H1 (cell line): ENCODE measurements around the gene SYPL1. TPM values are rescaled to one million over a fixed set of nuclear protein-coding genes. Genes with fewer than 3 reads are reported as not detected.

Source experiments
- CTCF ChIA-PET: fragments of 300-600 bp; sonication (Branson Sonifier 250); formaldehyde crosslinking; loops from one replicate; lab custom pipeline; 2021; ENCODE audit not compliant: partially characterized antibody; lab: Charles Lee
- POLR2A ChIA-PET: fragments of 300-600 bp; sonication (Branson Sonifier 250); formaldehyde crosslinking; loops from one replicate; lab custom pipeline; 2021; ENCODE audit warnings: inconsistent platforms; ENCODE audit not compliant: partially characterized antibody; lab: Charles Lee
- DNase-seq, 2 experiments: peaks; one replicate each; pipeline versions ENCODE4 v3.0.0 to v3.0.0-alpha.2; 2010 to 2022; ENCODE audit warnings: low spot score in 2 of 2, low read depth in 1 of 2, mixed read lengths in 1 of 2
- FAIRE-seq: peaks from 2 replicates; lab custom pipeline; 2011; peaks lifted over from hg19 to GRCh38; lab: Jason Lieb, UNC
- H2AFZ ChIP-seq: 2 replicates; pipeline ENCODE4 v1.8.1; 2012; ENCODE audit warnings: low read length, inconsistent platforms
- H2AK5ac ChIP-seq: 2 replicates; pipeline ENCODE4 v1.6.1; 2013; ENCODE audit warnings: low read depth, low read length
- H2BK120ac ChIP-seq: replicated peaks from 2 replicates; pipeline ENCODE3; 2013; ENCODE audit warnings: low read depth, low read length, inconsistent platforms
- H2BK12ac ChIP-seq: 2 replicates; pipeline ENCODE4 v1.6.1; 2013; ENCODE audit warnings: low read depth, low read length
- H2BK15ac ChIP-seq: 2 replicates; pipeline ENCODE4 v1.6.1; 2013; ENCODE audit warnings: low read length
- H2BK20ac ChIP-seq: 2 replicates; pipeline ENCODE4 v1.6.1; 2013; ENCODE audit warnings: low read length
- H2BK5ac ChIP-seq: 2 replicates; pipeline ENCODE4 v1.6.1; 2013; ENCODE audit warnings: low read depth, low read length
- H3K14ac ChIP-seq: 2 replicates; pipeline ENCODE4 v1.6.1; 2013; ENCODE audit warnings: inconsistent platforms; ENCODE audit not compliant: insufficient read length
- H3K18ac ChIP-seq: 2 replicates; pipeline ENCODE4 v1.6.1; 2013; ENCODE audit warnings: low read length; ENCODE audit errors: extremely low read depth
- H3K23ac ChIP-seq: 2 replicates; pipeline ENCODE4 v1.6.1; 2013; ENCODE audit warnings: inconsistent platforms; ENCODE audit not compliant: insufficient read length
- H3K23me2 ChIP-seq: 2 replicates; pipeline ENCODE4 v1.6.1; 2013; ENCODE audit warnings: low read depth, low read length
- H3K27ac ChIP-seq: 2 replicates; pipeline ENCODE4 v1.6.1; 2011; ENCODE audit warnings: low read depth, low read length, inconsistent platforms
- H3K27me3 ChIP-seq, 4 experiments: replicated peaks in 1 of 4; 1 replicate in 1 of 4; 2 replicates in 3 of 4; pipeline versions ENCODE4 v1.6.1 to v1.8.1; 2011 to 2013; ENCODE audit warnings: low read length in 3 of 4, mild to moderate bottlenecking in 3 of 4, inconsistent platforms in 2 of 4, mixed read lengths in 2 of 4, moderate library complexity in 1 of 4; ENCODE audit not compliant: control insufficient read depth in 3 of 4, insufficient read depth in 3 of 4; ENCODE audit errors: extremely low read depth in 1 of 4
- H3K36me3 ChIP-seq, 4 experiments: 2 replicates each; pipeline versions ENCODE4 v1.6.1 to v1.8.1; 2011 to 2013; ENCODE audit warnings: mild to moderate bottlenecking in 4 of 4, low read length in 3 of 4, moderate library complexity in 2 of 4, control low read depth in 1 of 4, inconsistent platforms in 1 of 4; ENCODE audit not compliant: insufficient read depth in 4 of 4, control insufficient read depth in 2 of 4
- H3K4ac ChIP-seq: replicated peaks from 2 replicates; pipeline ENCODE3; 2013; ENCODE audit warnings: low read length, low read depth, mixed read lengths, inconsistent platforms; ENCODE audit not compliant: insufficient read length
- H3K4me1 ChIP-seq, 4 experiments: replicated peaks in 1 of 4; 1 replicate in 1 of 4; 2 replicates in 3 of 4; pipeline versions ENCODE4 v1.6.1 to v1.8.1; 2011 to 2013; ENCODE audit warnings: low read length in 3 of 4, inconsistent platforms in 2 of 4, mixed read lengths in 1 of 4; ENCODE audit not compliant: insufficient read depth in 4 of 4, control insufficient read depth in 3 of 4
- H3K4me2 ChIP-seq, 2 experiments: 2 replicates each; pipeline versions ENCODE4 v1.6.1 to v1.8.1; 2011 to 2013; ENCODE audit warnings: low read depth in 2 of 2, low read length in 2 of 2, control low read depth in 1 of 2, inconsistent platforms in 1 of 2, mild to moderate bottlenecking in 1 of 2; ENCODE audit not compliant: insufficient read depth in 1 of 2
- H3K4me3 ChIP-seq, 4 experiments: fragments of 200-600, 300-600 bp in 1 of 4; sonication (generic), shearing (Covaris generic), sonication (Bioruptor Twin) in 1 of 4; 2 replicates each; pipeline versions ENCODE4 v1.5.1 to v1.8.1; 2011 to 2016; ENCODE audit warnings: low read length in 4 of 4, low read depth in 3 of 4, control low read depth in 2 of 4, inconsistent platforms in 2 of 4, mild to moderate bottlenecking in 2 of 4, mixed read lengths in 1 of 4, moderate library complexity in 1 of 4; ENCODE audit not compliant: insufficient read depth in 2 of 4; ENCODE audit errors: extremely low read depth in 1 of 4
- H3K56ac ChIP-seq: replicated peaks from 2 replicates; pipeline ENCODE3; 2013; ENCODE audit warnings: low read depth, mild to moderate bottlenecking, mixed read lengths, low read length, inconsistent platforms; ENCODE audit not compliant: insufficient read length
- H3K79me1 ChIP-seq: 2 replicates; pipeline ENCODE4 v1.6.1; 2013; ENCODE audit warnings: low read depth, low read length, control low read depth
- H3K79me2 ChIP-seq, 2 experiments: 2 replicates each; pipeline versions ENCODE4 v1.6.1 to v1.8.1; 2012 to 2013; ENCODE audit warnings: low read length in 2 of 2, mild to moderate bottlenecking in 2 of 2, inconsistent platforms in 1 of 2; ENCODE audit not compliant: insufficient read depth in 2 of 2, control insufficient read depth in 1 of 2
- H3K9ac ChIP-seq, 4 experiments: replicated peaks in 1 of 4; 1 replicate in 1 of 4; 2 replicates in 3 of 4; pipeline versions ENCODE4 v1.6.1 to v1.8.1; 2011 to 2013; ENCODE audit warnings: low read depth in 3 of 4, low read length in 3 of 4, control low read depth in 2 of 4, mild to moderate bottlenecking in 2 of 4, moderate library complexity in 2 of 4, inconsistent platforms in 1 of 4; ENCODE audit errors: extremely low read depth in 1 of 4
- H3K9me3 ChIP-seq, 2 experiments: 2 replicates each; pipeline versions ENCODE4 v1.6.1 to v1.8.1; 2012 to 2013; ENCODE audit warnings: mild to moderate bottlenecking in 2 of 2, moderate library complexity in 2 of 2, control low read depth in 1 of 2, inconsistent platforms in 1 of 2, low read depth in 1 of 2, low read length in 1 of 2, mixed read lengths in 1 of 2; ENCODE audit not compliant: insufficient read depth in 2 of 2
- H4K20me1 ChIP-seq, 2 experiments: replicated peaks in 1 of 2; 2 replicates each; pipeline versions ENCODE3 to v1.8.1; 2011 to 2013; ENCODE audit warnings: inconsistent platforms in 2 of 2, low read length in 2 of 2, mild to moderate bottlenecking in 1 of 2; ENCODE audit not compliant: insufficient read depth in 2 of 2, control insufficient read depth in 1 of 2
- H4K5ac ChIP-seq: 2 replicates; pipeline ENCODE4 v1.6.1; 2013; ENCODE audit warnings: low read length, low read depth, mixed read lengths, inconsistent platforms; ENCODE audit not compliant: insufficient read length
- H4K8ac ChIP-seq: 2 replicates; pipeline ENCODE4 v1.8.0; 2013; ENCODE audit warnings: mild to moderate bottlenecking, moderate library complexity, low read length, inconsistent platforms; ENCODE audit not compliant: insufficient read depth; ENCODE audit errors: extremely low read depth
- H4K91ac ChIP-seq: replicated peaks from 2 replicates; pipeline ENCODE3; 2013; ENCODE audit warnings: low read length, mixed read lengths, inconsistent platforms; ENCODE audit not compliant: insufficient read length
- CBX5 ChIP-seq: fragments of 300-800, 300-1000 bp; sonication (generic); IDR thresholded peaks from 2 replicates; pipeline ENCODE4 v1.7.1; 2016; ENCODE audit warnings: antibody characterized with exemption, low read length, low read depth
- CBX8 ChIP-seq: fragments of 300-800, 300-1000 bp; sonication (generic); IDR thresholded peaks from 2 replicates; pipeline ENCODE4 v1.7.1; 2016; ENCODE audit warnings: low read depth, low read length, borderline replicate concordance
- FOSL1 ChIP-seq: IDR thresholded peaks from 2 replicates; pipeline ENCODE4 v1.6.1; 2011; ENCODE audit warnings: mild to moderate bottlenecking, low read depth, low read length, moderate library complexity; ENCODE audit not compliant: insufficient read depth
- HDAC2 ChIP-seq, 2 experiments: fragments of 300-600 bp in 1 of 2; sonication (generic) in 1 of 2; IDR thresholded peaks; 2 replicates each; pipeline ENCODE4 v1.6.1; 2011 to 2012; ENCODE audit warnings: low read depth in 2 of 2, low read length in 2 of 2, mild to moderate bottlenecking in 2 of 2, moderate library complexity in 2 of 2, borderline replicate concordance in 1 of 2, inconsistent platforms in 1 of 2
- KDM1A ChIP-seq: fragments of 200-600, 300-600 bp; sonication (generic); IDR thresholded peaks from 2 replicates; pipeline ENCODE4 v1.7.1; 2016; ENCODE audit warnings: mild to moderate bottlenecking, low read length, borderline replicate concordance
- RAD21 ChIP-seq, 2 experiments: IDR thresholded peaks in 1 of 2; conservative IDR thresholded peaks in 1 of 2; 2 replicates each; pipeline ENCODE4 v1.6.1; 2011; ENCODE audit warnings: low read depth in 2 of 2, low read length in 2 of 2, improper control_type of control experiment in 1 of 2, inconsistent platforms in 1 of 2, mild to moderate bottlenecking in 1 of 2, moderate library complexity in 1 of 2
- WGBS, 2 experiments: shearing (Covaris generic) in 1 of 2; methylation state at CpG; one replicate each; pipeline versions ENCODE4 v1.1.6 to v1.1.7; 2013 to 2015; ENCODE audit warnings: low lambda C conversion rate in 2 of 2, mixed read lengths in 2 of 2, inconsistent platforms in 1 of 2, low coverage in 1 of 2, missing lambda C conversion rate in 1 of 2; ENCODE audit not compliant: insufficient replicate concordance in 2 of 2, insufficient coverage in 1 of 2, insufficient read length in 1 of 2; ENCODE audit errors: extremely low coverage in 1 of 2, missing lambda C conversion rate in 1 of 2; 5-methylcytosine and 5-hydroxymethylcytosine counted together
- polyA plus RNA-seq, 7 experiments: library from polyadenylated mRNA; depleted of rRNA in 3 of 7; stranded (reverse) in 5 of 7; unstranded in 2 of 7; fragments of >200 nt in 5 of 7; fragments of 200-250 nt in 2 of 7; gene quantifications; 1 replicate in 5 of 7; 2 replicates in 1 of 7; 4 replicates in 1 of 7; pipeline versions ENCODE4 v1.2.1 to v1.2.3, GENCODE V29; 2011 to 2013; ENCODE audit warnings: missing spikeins in 2 of 7, mixed read lengths in 2 of 7
- total RNA-seq: library from RNA; stranded (reverse); fragmentation: NEBNext Ultra II Directional; extraction: Animal tissue kit (Norgen Biotek cat#: 25700); gene quantifications from 2 replicates; pipeline ENCODE4 v1.2.1, GENCODE V29; 2021
- TF ChIP-seq, protein P1 (sequence below), 3 experiments: IDR thresholded peaks; 1 replicate in 2 of 3; 2 replicates in 1 of 3; pipeline versions ENCODE4 v1.5.1 to v1.6.1; 2011; ENCODE audit warnings: low read length in 3 of 3, mild to moderate bottlenecking in 3 of 3, inconsistent platforms in 2 of 3, low read depth in 1 of 3, moderate library complexity in 1 of 3; ENCODE audit not compliant: insufficient read depth in 1 of 3; ENCODE audit errors: control extremely low read depth in 1 of 3

SYPL1 gene
- total and polyA plus RNA-seq, 2 of the 8 experiments (the other 6 are each of a cell fraction or from before 2014, with no cell fraction given) = 44.9 to 57.7 TPM

DNA sequence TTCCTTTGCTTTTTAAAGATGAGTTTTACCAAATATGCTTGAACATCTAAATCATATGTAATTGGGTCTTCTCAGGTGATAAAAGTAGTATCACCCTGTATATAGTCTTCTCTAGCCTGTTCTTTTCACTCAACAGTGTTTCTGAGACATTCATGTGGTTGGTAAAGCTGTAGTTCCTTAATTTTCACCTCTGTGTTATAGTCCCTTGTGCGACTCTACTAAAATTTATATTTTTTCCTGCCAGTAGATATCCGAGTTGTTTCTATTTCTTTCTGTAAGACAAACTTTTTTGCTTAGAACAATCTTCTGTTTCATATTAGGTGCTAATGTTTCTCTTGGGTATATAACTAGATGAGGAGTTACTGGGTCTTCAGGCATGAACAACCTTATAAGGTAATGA lies 35.6 kb downstream of the SYPL1 start:
- Histone ChIP-seq H2BK20ac (no peak overlapping the region), H3K23ac (no peak overlapping the region), H3K9me3 (no peaks in the 10 kb centered on the region), H3K4me3 (no peak overlapping the region), H3K27me3 (no peaks in the 10 kb centered on the region), H4K8ac (no peak overlapping the region), H2AFZ (no peak overlapping the region), H3K4ac (no peak overlapping the region), H2BK15ac (no peak overlapping the region), H4K5ac (no peak overlapping the region), H3K27ac (no peak overlapping the region), H3K14ac (no peak overlapping the region), H3K23me2 (no peaks in the 10 kb centered on the region), H3K4me2 (no peak overlapping the region), H3K79me2 (no peaks in the 10 kb centered on the region), H2BK12ac (no peak overlapping the region), H4K91ac (no peak overlapping the region), H4K20me1 (no peaks in the 10 kb centered on the region), H3K4me1 (peaks cover 0 to 2% (median under 1%) of the 10 kb centered on the region in 4 experiments; a peak in 1 of 7 replicates), H3K79me1 (no peaks in the 10 kb centered on the region), H2BK120ac (no peak overlapping the region), H3K18ac (no peak overlapping the region), H3K9ac (no peak overlapping the region), H3K36me3 (no peaks in the 10 kb centered on the region), H3K56ac (no peak overlapping the region), H2AK5ac (no peak overlapping the region), H2BK5ac (no peak overlapping the region)
- no peak for FAIRE-seq
- WGBS, 2 experiments = 92% methylated on average over 2 of the region's 2 CpGs; no CpG with 5 or more reads in 1 of the 2 experiments
- no peak for DNase-seq
- TF ChIP-seq RAD21 (IDR thresholded peaks at IDR 0.05 in 1 of 2, conservative IDR thresholded peaks at IDR 0.05 in 1 of 2; ENCODE audit: low read depth in 2 of 2, low read length in 2 of 2) = no peak
- no peak for TF ChIP-seq HDAC2 (IDR thresholded peaks at IDR 0.05; ENCODE audit: borderline replicate concordance in 1 of 2, low read depth in 2 of 2, low read length in 2 of 2)
- TF ChIP-seq FOSL1 = no peak
- no peak for TF ChIP-seq CBX8
- TF ChIP-seq CBX5 = no peak
- TF ChIP-seq, protein P1, sequence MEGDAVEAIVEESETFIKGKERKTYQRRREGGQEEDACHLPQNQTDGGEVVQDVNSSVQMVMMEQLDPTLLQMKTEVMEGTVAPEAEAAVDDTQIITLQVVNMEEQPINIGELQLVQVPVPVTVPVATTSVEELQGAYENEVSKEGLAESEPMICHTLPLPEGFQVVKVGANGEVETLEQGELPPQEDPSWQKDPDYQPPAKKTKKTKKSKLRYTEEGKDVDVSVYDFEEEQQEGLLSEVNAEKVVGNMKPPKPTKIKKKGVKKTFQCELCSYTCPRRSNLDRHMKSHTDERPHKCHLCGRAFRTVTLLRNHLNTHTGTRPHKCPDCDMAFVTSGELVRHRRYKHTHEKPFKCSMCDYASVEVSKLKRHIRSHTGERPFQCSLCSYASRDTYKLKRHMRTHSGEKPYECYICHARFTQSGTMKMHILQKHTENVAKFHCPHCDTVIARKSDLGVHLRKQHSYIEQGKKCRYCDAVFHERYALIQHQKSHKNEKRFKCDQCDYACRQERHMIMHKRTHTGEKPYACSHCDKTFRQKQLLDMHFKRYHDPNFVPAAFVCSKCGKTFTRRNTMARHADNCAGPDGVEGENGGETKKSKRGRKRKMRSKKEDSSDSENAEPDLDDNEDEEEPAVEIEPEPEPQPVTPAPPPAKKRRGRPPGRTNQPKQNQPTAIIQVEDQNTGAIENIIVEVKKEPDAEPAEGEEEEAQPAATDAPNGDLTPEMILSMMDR (IDR thresholded peaks at IDR 0.05; ENCODE audit: control extremely low read depth in 1 of 3, insufficient read depth in 1 of 3, low read depth in 1 of 3, low read length in 3 of 3) = no peak
- TF ChIP-seq KDM1A = no peak
- ChIA-PET POLR2A (interaction anchor here (1.1 kb wide), 1 partner anchor 10 kb away, joined by 4 read pairs; no protein-coding TSS in a partner anchor), CTCF (interaction anchor here (1.3 to 2.6 kb wide), 2 partner anchors 19 to 77 kb away, joined by 7 to 13 read pairs; no protein-coding TSS in a partner anchor)
